Measurements from ENCODE around the gene CDS1.
"Not testable (repeated sequence)": the region's sequence is repeated elsewhere in the genome, so short reads cannot be mapped to it uniquely, and the experiment has no call there.

CDS1 gene

GRCh38 chr4:84614891-84615290 is 32.0 kb downstream of the CDS1 start:
- DNase-seq, result no peak

DNA sequence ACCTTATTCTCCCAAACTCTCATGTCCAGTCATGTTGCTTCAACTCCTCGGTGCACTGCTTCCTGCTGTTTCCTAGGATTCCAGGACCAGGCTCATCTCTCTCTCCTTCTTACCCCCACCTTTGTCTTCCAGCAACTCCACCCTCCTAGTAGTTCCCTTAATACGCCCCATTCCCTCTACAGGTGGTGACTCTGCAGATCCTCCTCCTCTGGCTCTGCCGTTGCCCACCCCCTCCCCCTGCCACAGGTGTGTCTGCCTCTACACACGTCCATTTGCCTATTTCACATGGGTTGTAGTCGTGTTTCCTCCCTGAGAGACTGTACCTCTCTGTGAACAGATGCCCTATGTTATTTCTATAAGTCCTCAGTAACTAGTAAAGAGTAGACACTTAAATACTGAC is 32.4 kb downstream of the CDS1 start:
- no peak for DNase-seq

GRCh38 chr4:84622959-84623358 is 40.0 kb downstream of the CDS1 start:
- DNase-seq, result no peak

DNA sequence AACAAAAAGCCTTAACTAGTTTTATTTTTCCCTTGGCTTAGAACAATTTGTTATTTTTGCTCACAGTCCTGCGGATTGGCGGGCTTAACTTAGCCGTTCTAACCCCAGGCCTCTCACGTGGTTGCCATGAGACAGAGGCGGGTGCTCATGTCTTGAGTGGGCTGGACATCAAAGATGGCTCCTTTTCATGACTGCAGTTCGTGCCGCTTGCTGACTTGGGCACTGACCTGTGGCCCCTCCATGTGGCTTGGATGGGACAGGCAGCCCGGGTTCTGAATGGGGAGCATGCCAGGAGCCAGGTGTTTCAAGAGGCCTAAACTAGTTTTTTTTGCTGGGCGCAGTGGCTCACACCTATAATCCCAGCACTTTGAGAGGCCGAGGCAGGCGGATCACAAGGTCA is 40.7 kb downstream of the CDS1 start:
- no peak for DNase-seq

DNA sequence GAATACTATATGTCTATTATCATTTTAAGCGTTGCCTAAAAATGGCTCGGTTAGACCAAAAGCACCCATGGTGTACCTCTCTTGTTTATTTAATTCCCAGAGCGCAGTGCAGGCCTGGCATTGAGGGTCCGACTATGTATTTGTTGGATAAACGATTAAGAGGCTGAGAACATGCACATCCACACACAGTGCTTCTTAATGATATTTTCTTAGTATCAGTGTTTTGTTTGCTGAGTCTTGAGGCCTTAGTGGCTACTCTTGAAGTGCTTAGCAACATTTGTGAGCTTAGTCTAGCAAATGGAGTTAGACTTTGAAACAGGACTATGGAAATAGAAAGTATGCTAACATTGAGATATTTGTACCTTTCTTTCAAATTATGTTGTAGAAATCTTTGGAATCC is 43.7 kb downstream of the CDS1 start:
- DNase-seq, result no peak

DNA sequence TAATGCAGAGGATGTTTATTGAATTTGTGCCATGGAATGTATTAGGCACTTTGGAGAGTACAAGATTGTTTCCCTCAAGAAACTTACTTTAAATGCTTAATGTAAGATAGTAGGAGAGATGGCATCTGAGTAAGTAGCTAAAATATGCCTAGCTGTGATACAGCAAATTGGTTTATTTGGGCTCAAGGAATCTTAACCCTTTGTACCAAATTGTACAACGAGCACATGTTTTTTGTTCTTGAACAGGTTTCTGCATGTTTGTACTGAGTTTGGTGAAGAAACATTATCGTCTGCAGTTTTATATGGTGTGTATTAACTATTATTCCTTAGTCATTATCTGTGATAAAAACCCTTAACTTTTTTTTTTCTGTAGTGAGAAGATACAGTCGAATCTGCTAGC is 48.6 kb downstream of the CDS1 start:
- no peak for DNase-seq

DNA sequence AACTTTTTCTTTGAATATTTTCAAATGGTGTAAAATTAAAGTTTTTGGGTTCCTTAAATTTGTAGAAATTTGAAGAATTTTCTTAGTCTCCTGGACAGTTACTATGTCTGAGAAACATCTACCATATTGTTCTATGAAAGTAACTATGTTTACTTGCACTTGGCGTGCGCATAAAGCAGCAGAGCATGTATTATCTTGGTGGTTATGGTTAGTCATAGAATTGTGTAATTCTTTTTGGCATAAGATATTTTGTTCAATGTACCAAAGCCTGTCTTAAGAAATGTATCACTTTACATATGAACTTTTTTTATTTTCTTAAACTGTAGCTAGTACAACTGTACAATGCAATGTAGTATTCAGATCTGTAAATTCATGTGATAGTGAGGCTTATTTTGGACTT is 49.2 kb downstream of the CDS1 start:
- no peak for DNase-seq

GRCh38 chr4:84634961-84635360 is 52.0 kb downstream of the CDS1 start:
- no peak for DNase-seq

GRCh38 chr4:84638092-84638491 is 55.2 kb downstream of the CDS1 start:
- DNase-seq, result no peak

DNA sequence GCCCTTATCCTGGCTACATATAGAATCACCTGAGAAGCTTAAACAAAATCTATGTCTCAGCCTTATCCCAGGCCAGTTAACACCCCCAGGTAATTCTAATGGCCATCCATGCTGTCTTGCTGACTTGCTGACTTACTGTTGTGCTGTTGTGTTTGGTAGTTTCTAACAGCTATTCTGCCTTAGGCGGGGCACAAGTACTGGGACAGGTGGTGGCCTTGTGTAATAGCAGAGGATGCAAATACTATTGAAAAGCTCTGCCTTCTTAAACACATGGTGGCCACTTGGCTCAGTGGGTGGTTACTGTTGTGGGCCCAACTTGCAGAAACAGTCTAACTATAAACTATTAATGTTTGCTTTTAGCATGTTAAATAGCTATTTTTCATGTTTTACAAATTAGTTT is 56.2 kb downstream of the CDS1 start:
- no peak for DNase-seq

GRCh38 chr4:84644087-84644486 is 61.2 kb downstream of the CDS1 start:
- DNase-seq, result no peak

- no peak for DNase-seq
These were observed 64.5 kb downstream of the CDS1 start for GRCh38 chr4:84647312-84647884.

GRCh38 chr4:84648178-84648577 is 65.3 kb downstream of the CDS1 start:
- no peak for DNase-seq

DNA sequence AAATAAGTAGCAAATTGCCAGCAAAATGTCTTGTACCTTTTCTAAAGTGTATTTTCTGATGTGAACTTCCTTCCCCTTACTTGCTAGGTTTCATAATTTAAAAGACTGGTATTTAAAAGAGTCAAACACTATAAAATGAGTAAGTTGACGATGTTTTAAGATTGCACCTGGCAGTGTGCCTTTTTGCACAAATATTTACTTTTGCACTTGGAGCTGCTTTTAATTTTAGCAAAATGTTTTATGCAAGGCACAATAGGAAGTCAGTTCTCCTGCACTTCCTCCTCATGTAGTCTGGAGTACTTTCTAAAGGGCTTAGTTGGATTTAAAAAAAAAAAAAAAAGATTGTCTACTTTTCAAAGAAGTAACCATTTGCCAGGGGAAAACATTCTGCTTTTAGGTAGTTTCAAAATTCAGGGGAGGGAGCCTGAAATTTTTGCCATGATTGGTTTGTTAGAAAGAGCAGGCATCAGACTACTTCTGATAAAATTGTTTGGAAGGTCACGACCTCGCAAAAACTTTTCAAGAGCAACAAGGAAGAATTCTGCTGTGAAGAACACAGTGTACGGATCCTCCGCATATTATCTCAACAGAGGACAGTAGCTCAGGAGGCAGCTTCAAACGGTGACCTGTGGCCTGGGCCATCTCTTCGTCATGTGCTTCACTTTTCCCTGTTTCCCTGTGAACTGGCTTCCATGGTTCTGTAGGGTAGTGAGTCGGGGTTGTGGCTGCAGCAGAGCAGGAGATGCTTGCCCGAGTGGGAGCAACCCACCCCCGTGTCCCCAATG is 66.1 kb downstream of the CDS1 start:
- DNase-seq, result no peak

DNA sequence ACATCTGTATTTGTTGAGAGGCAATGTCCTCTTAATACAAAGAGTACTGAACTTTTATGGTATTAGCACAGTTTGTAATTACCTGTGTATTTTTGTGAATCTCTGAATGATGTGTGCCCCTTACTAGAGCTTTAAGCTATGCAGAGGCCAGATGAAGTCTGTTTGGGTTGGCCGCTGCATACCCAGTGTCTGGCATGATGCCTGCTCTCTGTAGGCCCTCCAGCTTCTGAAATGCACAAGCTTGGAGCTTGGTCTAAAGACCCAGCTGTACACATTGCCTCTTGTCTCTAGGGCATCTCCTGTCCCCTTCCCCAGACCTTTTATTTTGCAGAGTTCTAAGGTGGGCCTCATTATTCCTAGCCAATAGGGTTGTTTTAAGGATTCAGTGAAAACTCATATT is 68.6 kb downstream of the CDS1 start:
- DNase-seq, result no peak

- DNase-seq, result no peak
These were observed 69.6 kb downstream of the CDS1 start for GRCh38 chr4:84652478-84652877.

DNA sequence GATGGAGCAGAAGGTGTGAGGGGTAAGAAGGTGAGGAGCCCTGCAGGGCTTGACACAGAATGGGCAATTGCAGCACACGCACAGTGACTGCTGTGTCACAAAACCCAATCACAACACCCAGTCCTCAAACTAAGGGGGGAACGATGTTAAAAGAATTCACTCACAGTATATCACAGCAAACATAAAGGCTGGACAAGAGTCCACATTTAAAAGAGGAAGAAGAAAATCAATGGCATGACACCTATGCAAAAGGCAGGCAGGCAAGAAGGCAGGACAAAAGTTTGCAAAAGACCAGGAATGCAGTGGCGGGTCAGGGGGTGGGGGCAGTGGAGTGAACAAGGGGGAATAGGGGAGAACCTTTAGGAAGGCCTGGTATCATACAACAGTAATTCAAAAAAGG is 77.7 kb downstream of the CDS1 start:
- DNase-seq, result no peak

DNA sequence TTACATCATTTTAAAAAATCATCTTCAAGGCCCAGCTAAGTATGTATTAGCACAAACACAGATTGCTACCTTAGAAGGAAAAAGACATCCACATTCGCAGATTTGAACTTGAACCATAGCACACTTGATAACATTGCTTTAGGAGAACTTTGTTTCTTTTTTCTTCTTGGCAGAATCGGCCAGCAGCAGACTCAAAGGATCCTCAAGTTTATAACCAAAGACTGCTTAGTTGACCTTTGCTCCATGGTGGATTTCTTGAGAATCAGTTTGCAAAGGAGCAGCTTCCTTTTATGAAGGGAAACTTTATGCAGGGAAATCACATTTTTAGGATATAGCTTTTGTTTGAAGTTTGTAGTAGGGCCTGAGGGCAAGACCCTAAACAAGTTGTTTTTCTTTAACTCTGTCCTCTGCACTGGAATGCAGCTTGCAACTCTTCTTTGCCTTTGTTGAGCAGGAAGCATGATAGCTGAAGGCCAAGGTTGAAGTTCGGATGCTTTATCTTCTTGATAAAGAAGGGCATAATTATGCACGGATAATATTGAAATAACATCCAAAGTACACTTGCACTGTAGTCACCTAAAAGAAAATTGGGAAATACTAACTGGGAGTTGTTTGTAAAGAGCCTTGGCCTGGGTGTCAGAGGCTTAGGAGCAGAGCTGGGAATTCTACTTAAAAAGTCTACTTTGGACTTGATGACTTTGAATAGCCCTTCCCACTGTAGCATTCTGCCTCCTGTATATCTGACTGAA is 78.4 kb downstream of the CDS1 start:
- DNase-seq, result no peak

DNA sequence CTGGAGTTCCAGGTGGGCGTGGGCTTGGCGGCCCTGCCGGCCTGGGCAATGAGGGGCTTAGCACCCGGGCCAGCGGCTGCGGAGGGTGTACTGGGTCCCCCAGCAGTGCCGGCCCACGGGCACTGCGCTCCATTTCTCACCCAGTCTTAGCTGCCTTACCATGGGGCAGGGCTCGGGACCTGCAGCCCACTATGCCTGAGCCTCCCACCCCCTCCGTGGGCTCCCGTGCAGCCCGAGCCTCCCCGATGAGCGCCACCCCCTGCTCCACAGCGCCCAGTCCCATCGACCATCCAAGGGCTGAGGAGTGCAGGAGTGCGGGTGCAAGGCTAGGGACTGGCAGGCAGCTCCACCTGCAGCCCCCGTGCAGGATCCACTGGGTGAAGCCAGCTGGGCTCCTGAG is 81.8 kb downstream of the CDS1 start:
- not testable (repeated sequence) for DNase-seq

GRCh38 chr4:84666439-84666838 is 83.5 kb downstream of the CDS1 start:
- DNase-seq, result no peak

DNA sequence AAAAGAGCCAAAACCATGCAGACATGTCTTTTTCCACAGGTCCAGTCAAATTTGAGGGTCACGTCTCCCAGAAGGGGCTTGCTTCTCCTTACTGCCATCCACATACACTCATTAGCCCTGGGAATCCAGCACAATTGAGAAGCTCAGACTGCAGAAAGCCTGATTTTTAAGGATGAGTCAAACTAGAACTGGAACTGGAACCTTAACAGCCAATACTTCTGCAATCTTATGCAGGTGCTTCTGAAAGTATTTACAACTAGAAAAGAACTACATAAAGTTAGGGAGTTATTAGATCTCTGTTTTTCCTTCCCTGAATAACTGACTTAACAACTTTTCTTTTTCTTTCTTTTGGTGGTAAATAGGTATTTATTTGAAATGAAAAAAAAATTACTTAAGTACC is 86.3 kb downstream of the CDS1 start:
- no peak for DNase-seq

- DNase-seq, result no peak
These were observed 89.2 kb downstream of the CDS1 start for GRCh38 chr4:84672177-84672576.

DNA sequence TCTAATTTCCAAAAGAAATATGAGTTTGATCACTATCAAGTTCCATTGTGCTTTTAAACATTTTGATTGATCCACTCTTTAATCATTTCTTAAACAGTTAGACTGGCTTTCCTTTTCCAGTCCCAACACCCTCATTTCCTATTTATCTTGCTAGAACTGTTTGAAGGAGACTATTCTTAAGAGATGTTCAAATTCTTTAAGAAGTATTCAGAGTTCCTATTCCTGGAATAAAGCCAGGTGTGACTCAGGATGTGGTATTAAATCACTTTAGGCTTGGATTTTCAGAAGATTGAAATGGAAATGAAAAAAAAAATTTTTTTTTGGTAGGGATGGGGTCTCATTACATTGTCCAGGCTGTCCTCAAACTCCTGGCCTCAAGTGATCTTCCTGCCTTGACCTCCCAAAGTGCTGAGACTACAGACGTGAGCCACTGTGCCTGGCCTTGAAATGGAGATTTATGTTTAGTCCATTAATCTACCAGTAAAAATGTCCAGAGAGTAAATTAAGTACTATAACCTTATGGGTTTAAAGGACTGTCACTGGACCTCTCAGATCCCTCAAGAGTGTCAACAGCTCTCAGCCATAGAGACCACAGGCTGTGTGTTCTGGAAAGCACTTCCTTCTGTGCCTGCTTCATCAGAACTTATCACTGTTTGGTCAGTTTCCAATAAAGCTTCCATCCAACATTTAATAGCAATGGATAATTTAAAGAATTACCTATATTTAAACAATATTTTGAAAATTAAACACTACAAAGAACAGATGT is 90.7 kb downstream of the CDS1 start:
- no peak for DNase-seq

GRCh38 chr4:84677093-84677492 is 94.2 kb downstream of the CDS1 start:
- DNase-seq, result no peak
